ENCODE data around the gene SMARCD3. TPM values are rescaled to one million over a fixed set of nuclear protein-coding genes. Genes with fewer than 3 reads are reported as not detected.

The SMARCD3 gene
- total and polyA plus RNA-seq, 12 donors: 77.7 to 175 (median 97.6) TPM

DNA sequence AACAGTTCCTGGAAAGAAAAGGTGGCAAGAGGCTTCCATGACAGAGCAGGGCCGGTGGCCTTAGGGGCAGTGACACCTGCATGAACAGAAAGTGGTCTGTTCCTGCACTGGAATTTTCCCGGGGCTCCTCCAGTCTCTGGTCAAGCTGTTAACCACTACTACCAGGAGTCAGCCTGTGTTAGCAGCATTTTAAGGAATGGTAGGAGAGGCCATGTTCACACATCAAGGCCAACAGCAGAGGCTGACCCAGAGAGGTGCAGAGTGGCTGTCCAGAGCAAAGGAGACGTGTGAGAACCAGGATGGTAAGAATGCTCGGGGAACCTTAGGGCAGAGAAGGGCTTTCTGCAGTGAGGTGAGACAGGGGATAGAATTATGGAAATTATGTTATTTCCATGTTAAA lies 46.7 kb downstream of the SMARCD3 start:
- Histone ChIP-seq H3K27ac (no peak overlapping the region), H3K27me3 (peaks cover 10 to 36% (median 15%) of the 10 kb centered on the region in 7 donors), H3K4me1 (peaks cover 0 to 8% (median 0%) of the 10 kb centered on the region in 9 donors), H3K9me3 (no peaks in the 10 kb centered on the region), H3K36me3 (no peaks in the 10 kb centered on the region), H3K4me3 (no peak overlapping the region)
- no peak for ATAC-seq
- WGBS, 2 donors: 87 to 90% methylated on average over 4 of the region's 4 CpGs
- TF ChIP-seq CTCF (IDR thresholded peaks at IDR 0.05): no peak
- no peak for DNase-seq
- intact Hi-C loops (cut with DNase I): no loop called here

DNA sequence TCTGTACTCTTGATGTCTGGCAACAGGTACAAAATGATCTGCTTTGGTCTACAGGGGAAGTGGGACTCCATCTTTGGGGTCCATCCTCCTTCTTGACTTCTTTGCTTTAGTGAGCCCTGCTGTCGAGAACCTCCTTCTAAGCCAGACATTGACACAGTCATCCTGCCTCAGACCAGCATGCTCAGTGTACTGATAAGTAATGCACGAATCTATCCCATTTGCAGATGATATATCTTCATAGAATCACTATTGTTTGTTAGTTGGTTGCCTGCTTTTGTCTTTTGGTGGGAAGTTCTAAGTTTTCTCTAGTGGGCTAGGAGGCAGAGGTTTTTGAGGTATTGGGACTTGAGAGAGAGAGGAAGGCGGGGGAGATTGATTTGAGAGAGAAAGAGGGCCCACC lies 47.1 kb downstream of the SMARCD3 start:
- intact Hi-C loops (cut with DNase I): no loop called here
- H3K27ac ChIP-seq: no peak overlapping the region
- DNase-seq (no peak), ATAC-seq (no peak)
- H3K9me3 ChIP-seq: no peaks in the 10 kb centered on the region
- peaks cover 0 to 8% (median 0%) of the 10 kb centered on the region in 9 donors for H3K4me1 ChIP-seq
- TF ChIP-seq CTCF (IDR thresholded peaks at IDR 0.05): no peak
- H3K27me3 ChIP-seq: peaks cover 10 to 35% (median 15%) of the 10 kb centered on the region in 7 donors
- no peak overlapping the region for H3K4me3 ChIP-seq
- H3K36me3 ChIP-seq: no peaks in the 10 kb centered on the region
- 81 to 89% methylated on average over 3 of the region's 3 CpGs for WGBS, 2 donors

GRCh38 chr7:151198945-151199848 lies 49.3 kb downstream of the SMARCD3 start:
- no peak overlapping the region for H3K4me3 ChIP-seq
- DNase-seq (no peak), ATAC-seq (peak in 3 of 8 donors; percentile 5 to 8 (median 8))
- peaks cover 0 to 31% (median 10%) of the 10 kb centered on the region in 7 donors for H3K27me3 ChIP-seq
- no peaks in the 10 kb centered on the region for H3K36me3 ChIP-seq
- intact Hi-C loops (cut with DNase I): no loop called here
- no peaks in the 10 kb centered on the region for H3K9me3 ChIP-seq
- peaks cover 0 to 8% (median 0%) of the 10 kb centered on the region in 9 donors for H3K4me1 ChIP-seq
- 49 to 62% methylated on average over 30 of the region's 30 CpGs for WGBS, 2 donors
- no peak overlapping the region for H3K27ac ChIP-seq
- no peak for TF ChIP-seq CTCF (IDR thresholded peaks at IDR 0.05)

- intact Hi-C loops (cut with DNase I): no loop called here
- H3K27ac ChIP-seq: no peak overlapping the region
- TF ChIP-seq CTCF (IDR thresholded peaks at IDR 0.05): no peak
- H3K4me3 ChIP-seq: no peak overlapping the region
- H3K36me3 ChIP-seq: no peaks in the 10 kb centered on the region
- no peak for DNase-seq
- H3K4me1 ChIP-seq: peaks cover 0 to 8% (median 0%) of the 10 kb centered on the region in 9 donors
- H3K9me3 ChIP-seq: no peaks in the 10 kb centered on the region
- no peak for ATAC-seq
- peaks cover 0 to 20% (median 5%) of the 10 kb centered on the region in 7 donors for H3K27me3 ChIP-seq
Observed at GRCh38 chr7:151197932-151198331, 50.6 kb downstream of the SMARCD3 start.

Measured in heart right ventricle (tissue), 16 donors.